NT2/D1 (cell line): ENCODE measurements around the gene FAM13A.

Experiments used
- DNase-seq: peaks from one replicate; pipeline ENCODE4 v3.0.0-alpha.2; 2011; ENCODE audit warnings: low read depth, low spot score
- H3K27me3 ChIP-seq: 2 replicates; pipeline ENCODE4 v1.6.0; 2011; ENCODE audit warnings: mild to moderate bottlenecking; ENCODE audit not compliant: insufficient read length, insufficient read depth
- H3K36me3 ChIP-seq: 2 replicates; pipeline ENCODE4 v1.6.1; 2011; ENCODE audit warnings: mild to moderate bottlenecking, low read length, mixed read lengths; ENCODE audit not compliant: insufficient read depth, insufficient read length
- H3K4me1 ChIP-seq: 2 replicates; pipeline ENCODE4 v1.5.1; 2011; ENCODE audit not compliant: insufficient read depth, insufficient read length
- H3K4me3 ChIP-seq: 2 replicates; pipeline ENCODE4 v1.5.1; 2011; ENCODE audit warnings: low read depth; ENCODE audit not compliant: insufficient read length
- H3K9ac ChIP-seq: 2 replicates; pipeline ENCODE4 v1.6.0; 2011; ENCODE audit warnings: low read depth; ENCODE audit not compliant: insufficient read length
- H3K9me3 ChIP-seq: 2 replicates; pipeline ENCODE4 v1.5.1; 2011; ENCODE audit warnings: mild to moderate bottlenecking, low read length; ENCODE audit not compliant: insufficient read depth
- SUZ12 ChIP-seq: IDR thresholded peaks from 2 replicates; pipeline ENCODE4 v1.6.1; 2011; ENCODE audit not compliant: insufficient read length, insufficient read depth; ENCODE audit errors: extremely low read depth
- YY1 ChIP-seq: IDR thresholded peaks from 2 replicates; pipeline ENCODE4 v1.6.1; 2011; ENCODE audit not compliant: insufficient read length, insufficient read depth
- ZNF274 ChIP-seq: IDR thresholded peaks from 2 replicates; pipeline ENCODE4 v1.6.1; 2011; ENCODE audit warnings: mild to moderate bottlenecking, low read depth, low read length

Gene FAM13A

GRCh38 chr4:88757067-88757466 is 299.9 kb downstream of the FAM13A start:
- H3K9me3 ChIP-seq, result no peaks in the 10 kb centered on the region
- no peak for DNase-seq

GRCh38 chr4:88756149-88756548 is 300.8 kb downstream of the FAM13A start:
- H3K4me3 ChIP-seq, result no peak overlapping the region
- no peak for DNase-seq
- no peaks in the 10 kb centered on the region for H3K9me3 ChIP-seq
- no peaks in the 10 kb centered on the region for H3K4me1 ChIP-seq
- no peaks in the 10 kb centered on the region for H3K36me3 ChIP-seq
- TF ChIP-seq YY1 (no peak), ZNF274 (no peak), SUZ12 (no peak)
- H3K27me3 ChIP-seq, result no peaks in the 10 kb centered on the region
- H3K9ac ChIP-seq, result no peak overlapping the region

More at GRCh38 chr4:88757067-88757466, 299.9 kb downstream of the FAM13A start:
- H3K9ac ChIP-seq, result no peak overlapping the region
- H3K4me3 ChIP-seq, result no peak overlapping the region
- H3K36me3 ChIP-seq, result no peaks in the 10 kb centered on the region
- H3K27me3 ChIP-seq, result no peaks in the 10 kb centered on the region
- TF ChIP-seq YY1 (no peak), ZNF274 (no peak), SUZ12 (no peak)
- no peaks in the 10 kb centered on the region for H3K4me1 ChIP-seq

GRCh38 chr4:88755454-88755853 is 301.5 kb downstream of the FAM13A start:
- Histone ChIP-seq H3K9ac (no peak overlapping the region), H3K9me3 (no peaks in the 10 kb centered on the region), H3K27me3 (no peaks in the 10 kb centered on the region), H3K4me1 (no peaks in the 10 kb centered on the region), H3K4me3 (no peak overlapping the region), H3K36me3 (peaks cover under 1% of the 10 kb centered on the region)
- no peak for DNase-seq
- no peak for TF ChIP-seq YY1

- TF ChIP-seq YY1, result no peak
- Histone ChIP-seq H3K4me1 (no peaks in the 10 kb centered on the region), H3K4me3 (no peak overlapping the region), H3K9ac (no peak overlapping the region), H3K27me3 (no peaks in the 10 kb centered on the region), H3K36me3 (peaks cover 7% of the 10 kb centered on the region), H3K9me3 (no peaks in the 10 kb centered on the region)
- DNase-seq, result no peak
Observed at GRCh38 chr4:88754796-88755195, 302.2 kb downstream of the FAM13A start.

- Histone ChIP-seq H3K4me1 (no peaks in the 10 kb centered on the region), H3K27me3 (no peaks in the 10 kb centered on the region), H3K4me3 (no peak overlapping the region), H3K36me3 (peaks cover 16% of the 10 kb centered on the region), H3K9ac (no peak overlapping the region), H3K9me3 (no peaks in the 10 kb centered on the region)
- DNase-seq, result no peak
- TF ChIP-seq ZNF274 (no peak), YY1 (no peak), SUZ12 (no peak)
Observed at GRCh38 chr4:88753658-88754571, 303.1 kb downstream of the FAM13A start.

- Histone ChIP-seq H3K4me1 (no peaks in the 10 kb centered on the region), H3K4me3 (no peak overlapping the region), H3K27me3 (no peaks in the 10 kb centered on the region), H3K36me3 (peaks cover 21% of the 10 kb centered on the region), H3K9ac (no peak overlapping the region), H3K9me3 (no peaks in the 10 kb centered on the region)
- TF ChIP-seq SUZ12 (no peak), ZNF274 (no peak), YY1 (no peak)
- no peak for DNase-seq
Observed at GRCh38 chr4:88752754-88753153, 304.2 kb downstream of the FAM13A start.

GRCh38 chr4:88752076-88752463 is 304.9 kb downstream of the FAM13A start:
- Histone ChIP-seq H3K9ac (no peak overlapping the region), H3K4me3 (no peak overlapping the region), H3K36me3 (peaks cover 27% of the 10 kb centered on the region), H3K9me3 (no peaks in the 10 kb centered on the region), H3K27me3 (no peaks in the 10 kb centered on the region), H3K4me1 (no peaks in the 10 kb centered on the region)
- TF ChIP-seq YY1 (no peak), ZNF274 (no peak), SUZ12 (no peak)
- DNase-seq, result no peak
